Ovary (tissue), 9 donors: ENCODE results near the gene PPM1F. TPM values are rescaled to one million over a fixed set of nuclear protein-coding genes. Genes with fewer than 3 reads are reported as not detected.
"Not testable (repeated sequence)": the region's sequence is repeated elsewhere in the genome, so short reads cannot be mapped to it uniquely, and the experiment has no call there.

Source experiments
- DNase-seq, 5 donors: peaks; one replicate each; pipeline ENCODE4 v3.0.0-alpha.2; 2019 to 2020
- H3K27ac ChIP-seq, 2 donors: fragments of 200-600 bp; one replicate each; pipeline versions ENCODE4 v1.5.1 to v1.8.0; 2019 to 2022
- H3K27me3 ChIP-seq: fragments of 200-600 bp; one replicate; pipeline ENCODE4 v1.8.0; 2022
- H3K36me3 ChIP-seq: fragments of 200-600 bp; sonication (generic); one replicate; pipeline ENCODE4 v1.5.1; 2019
- H3K4me1 ChIP-seq: one replicate; pipeline ENCODE4 v1.8.1; 2013; ENCODE audit warnings: mild to moderate bottlenecking, moderate library complexity; ENCODE audit not compliant: insufficient read depth
- H3K4me3 ChIP-seq: fragments of 200-600 bp; sonication (generic); one replicate; pipeline ENCODE4 v1.5.1; 2017
- H3K9me3 ChIP-seq, 2 donors: fragments of 200-600 bp in 1 of 2; sonication (generic) in 1 of 2; one replicate each; pipeline versions ENCODE4 v1.5.1 to v1.8.1; 2013 to 2019; ENCODE audit warnings: mild to moderate bottlenecking in 1 of 2, moderate library complexity in 1 of 2
- EP300 ChIP-seq: sonication (generic); formaldehyde crosslinking; IDR thresholded peaks from one replicate; pipeline ENCODE4 v1.6.1; 2017; ENCODE audit warnings: antibody characterized with exemption
- POLR2A ChIP-seq: fragments of 450-650 bp; IDR thresholded peaks from one replicate; pipeline ENCODE4 v1.6.1; 2017; ENCODE audit warnings: antibody characterized with exemption, mild to moderate bottlenecking, moderate library complexity
- WGBS, 3 donors: extraction: QIAGEN DNeasy Blood & Tissue Kit in 1 of 3; methylation state at CpG; one replicate each; pipeline versions ENCODE4 v1.1.5 to v1.1.7; 2013 to 2017; 5-methylcytosine and 5-hydroxymethylcytosine counted together
- intact Hi-C, 4 donors: fragments of 100-400 bp; cut with DNase I; formaldehyde crosslinking; loops; one replicate each; pipeline versions ENCODE4 v1.11.0 to v1.15.1; 2022 to 2023
- polyA plus RNA-seq, 2 donors: library from polyadenylated mRNA; stranded (reverse); fragments of 200-250 nt in 1 of 2; fragments of 350-450 nt in 1 of 2; fragmentation: Illumina TruSeq in 1 of 2; extraction: RNeasy Lipid Tissue Mini Kit (QIAGEN cat#74804) in 1 of 2; gene quantifications; one replicate each; pipeline ENCODE4 v1.2.3, GENCODE V29; 2013 to 2014
- total RNA-seq, 7 donors: library from RNA; depleted of rRNA in 2 of 7; stranded (reverse); fragments of >200 nt in 2 of 7; fragmentation: NEBNext Ultra II Directional in 3 of 7; extraction: Animal tissue kit (Norgen Biotek cat#: 25700) in 3 of 7; gene quantifications; one replicate each; pipeline versions ENCODE4 v1.1.0 to v1.2.4, GENCODE V29; 2016 to 2023
- TF ChIP-seq, protein P1 (sequence below), 3 donors: fragments of 450-650 bp in 2 of 3; fragments of 200-600 bp in 1 of 3; IDR thresholded peaks; one replicate each; pipeline versions ENCODE4 v1.5.1 to v1.8.0; 2016 to 2022; ENCODE audit warnings: antibody characterized with exemption in 3 of 3, mild to moderate bottlenecking in 1 of 3
- donor health status: DM: no; HTN: no; CAD: no; lungs with moderate emphysema.
- donor health status: DM: no; HTN: no; CAD: no.
- donor health status: Bipolar disorder and iron deficiency.
- donor health status: DM: yes; HTN: yes; CAD: no.
- donor health status: DM: no; HTN: no; CAD: no.
- donor health status: DM: yes; HTN: yes; CAD: no.

PPM1F gene
- total and polyA plus RNA-seq, 9 donors: 9.8 to 33.0 (median 22.0) TPM

DNA sequence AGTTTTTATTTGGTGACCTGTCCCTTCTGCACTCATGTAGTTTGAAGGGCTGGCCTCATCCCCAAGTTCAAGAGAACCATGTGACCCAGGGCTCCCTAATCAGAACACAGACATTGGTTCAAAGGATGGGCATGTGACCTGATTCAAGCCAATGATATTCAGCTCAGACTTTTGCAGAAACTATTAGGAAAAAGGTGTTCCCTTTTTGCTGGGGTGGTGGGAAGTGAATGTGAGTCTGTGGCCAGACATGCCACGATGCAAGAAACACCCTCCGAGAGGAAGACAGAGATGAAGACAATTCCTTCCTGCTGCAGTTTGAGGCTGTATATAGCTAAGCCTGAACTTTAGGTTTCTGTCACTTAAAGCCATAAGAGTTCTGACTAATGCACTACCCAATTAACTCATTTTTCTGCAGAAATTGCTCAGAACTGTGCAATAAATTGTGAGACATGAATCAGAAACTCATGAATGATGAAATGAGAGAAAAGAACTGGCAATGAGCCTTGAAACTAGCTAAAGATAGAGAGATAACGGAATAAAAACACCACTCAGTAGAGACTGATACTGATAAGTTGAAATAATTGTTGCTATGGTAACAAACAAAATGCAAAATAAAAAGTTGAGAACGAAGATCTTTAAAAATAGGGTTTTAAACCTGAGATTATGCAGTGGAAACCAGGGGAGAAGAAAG is 76.0 kb downstream of the PPM1F start:
- no peak overlapping the region for H3K27ac ChIP-seq
- no peak for DNase-seq
- H3K4me1 ChIP-seq: no peaks in the 10 kb centered on the region
- no peak overlapping the region for H3K4me3 ChIP-seq
- no peaks in the 10 kb centered on the region for H3K9me3 ChIP-seq
- TF ChIP-seq, protein P1, sequence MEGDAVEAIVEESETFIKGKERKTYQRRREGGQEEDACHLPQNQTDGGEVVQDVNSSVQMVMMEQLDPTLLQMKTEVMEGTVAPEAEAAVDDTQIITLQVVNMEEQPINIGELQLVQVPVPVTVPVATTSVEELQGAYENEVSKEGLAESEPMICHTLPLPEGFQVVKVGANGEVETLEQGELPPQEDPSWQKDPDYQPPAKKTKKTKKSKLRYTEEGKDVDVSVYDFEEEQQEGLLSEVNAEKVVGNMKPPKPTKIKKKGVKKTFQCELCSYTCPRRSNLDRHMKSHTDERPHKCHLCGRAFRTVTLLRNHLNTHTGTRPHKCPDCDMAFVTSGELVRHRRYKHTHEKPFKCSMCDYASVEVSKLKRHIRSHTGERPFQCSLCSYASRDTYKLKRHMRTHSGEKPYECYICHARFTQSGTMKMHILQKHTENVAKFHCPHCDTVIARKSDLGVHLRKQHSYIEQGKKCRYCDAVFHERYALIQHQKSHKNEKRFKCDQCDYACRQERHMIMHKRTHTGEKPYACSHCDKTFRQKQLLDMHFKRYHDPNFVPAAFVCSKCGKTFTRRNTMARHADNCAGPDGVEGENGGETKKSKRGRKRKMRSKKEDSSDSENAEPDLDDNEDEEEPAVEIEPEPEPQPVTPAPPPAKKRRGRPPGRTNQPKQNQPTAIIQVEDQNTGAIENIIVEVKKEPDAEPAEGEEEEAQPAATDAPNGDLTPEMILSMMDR (IDR thresholded peaks at IDR 0.05): no peak
- TF ChIP-seq POLR2A (no peak), EP300 (no peak)
- intact Hi-C loops: no loop called here
- no peaks in the 10 kb centered on the region for H3K27me3 ChIP-seq
- WGBS, 3 donors: 73 to 75% (median 73%) methylated on average over 4 of the region's 4 CpGs
- H3K36me3 ChIP-seq: no peaks in the 10 kb centered on the region

DNA sequence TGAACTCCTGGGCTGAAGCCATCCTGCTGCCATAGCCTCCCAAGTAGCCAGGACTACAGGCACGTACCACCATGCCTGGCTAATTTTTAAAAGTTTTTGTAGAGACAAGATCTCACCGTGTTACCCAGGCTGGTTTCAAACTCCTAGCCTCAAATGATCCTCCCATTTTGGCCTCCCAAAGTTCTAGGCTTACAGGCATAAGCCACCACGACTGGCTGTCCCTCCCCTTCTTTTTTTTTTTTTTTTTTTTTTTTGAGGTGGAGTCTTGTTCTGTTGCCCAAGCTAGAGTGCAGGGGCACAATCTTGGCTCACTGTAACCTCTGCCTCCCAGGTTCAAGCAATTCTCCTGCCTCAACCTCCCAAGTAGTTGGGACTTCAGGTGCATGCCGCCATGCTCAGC is 77.7 kb downstream of the PPM1F start:
- H3K27me3 ChIP-seq, intact Hi-C loops, H3K27ac ChIP-seq, H3K4me1 ChIP-seq, H3K36me3 ChIP-seq, DNase-seq, H3K9me3 ChIP-seq, H3K4me3 ChIP-seq: not testable (repeated sequence)
- 77 to 82% (median 80%) methylated on average over 4 of the region's 4 CpGs for WGBS, 3 donors

DNA sequence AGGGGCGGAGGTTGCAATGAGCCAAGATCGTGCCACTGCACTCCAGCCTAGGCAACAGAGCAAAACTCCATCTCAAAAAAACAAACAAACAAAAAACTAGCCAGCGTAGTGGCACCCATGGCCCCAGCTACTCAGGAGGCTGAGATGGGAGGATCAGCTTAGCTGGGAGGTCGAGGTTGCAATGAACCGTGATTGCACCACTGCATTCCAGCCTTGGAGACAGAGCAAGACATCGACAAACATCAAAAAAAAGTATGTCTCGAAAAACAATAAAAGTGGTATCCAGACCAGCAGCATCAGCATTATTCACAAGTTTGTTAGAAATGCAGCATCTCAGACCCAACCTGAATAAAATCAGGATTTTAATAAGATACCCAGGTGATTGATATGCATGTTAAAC is 79.0 kb downstream of the PPM1F start:
- no peak for DNase-seq
- 83 to 92% (median 88%) methylated on average over 7 of the region's 7 CpGs for WGBS, 3 donors
- Histone ChIP-seq H3K27ac (no peak overlapping the region), H3K27me3 (no peaks in the 10 kb centered on the region), H3K9me3 (no peaks in the 10 kb centered on the region), H3K4me1 (no peaks in the 10 kb centered on the region), H3K36me3 (no peaks in the 10 kb centered on the region), H3K4me3 (no peak overlapping the region)
- TF ChIP-seq, protein P1 (IDR thresholded peaks at IDR 0.05): no peak
- no peak for TF ChIP-seq POLR2A
- TF ChIP-seq EP300: no peak
- intact Hi-C loops: no loop called here

DNA sequence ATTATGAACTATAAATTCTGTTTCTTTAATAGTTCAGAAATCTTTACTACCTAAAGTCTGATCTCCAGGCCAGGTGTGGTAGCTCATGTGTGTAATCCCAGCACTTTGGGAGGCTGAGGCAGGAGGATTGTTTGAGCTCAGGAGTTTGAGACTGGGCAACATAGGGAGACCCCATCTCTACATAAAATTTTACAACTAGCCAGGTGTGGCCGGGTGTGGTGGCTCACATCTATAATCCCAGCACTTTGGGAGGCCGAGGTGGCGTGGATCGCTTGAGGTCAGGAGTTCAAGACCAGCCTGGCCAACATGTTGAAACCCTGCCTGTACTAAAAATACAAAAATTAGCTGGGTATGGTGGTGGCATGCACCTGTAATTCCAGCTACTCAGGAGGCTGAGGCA is 79.9 kb downstream of the PPM1F start:
- H3K27me3 ChIP-seq, H3K4me3 ChIP-seq, H3K9me3 ChIP-seq, intact Hi-C loops, H3K4me1 ChIP-seq, DNase-seq, H3K36me3 ChIP-seq, H3K27ac ChIP-seq: not testable (repeated sequence)
- 93 to 96% (median 95%) methylated on average over 4 of the region's 4 CpGs for WGBS, 3 donors

Other genes with a start within 250 kb of the PPM1F start
- 10 to 100 TPM in 2 of 7 donors, 1 to 10 TPM in 5; 2.9 to 11.4 (median 7.0) TPM for gene YPEL1, start 217.1 kb downstream of the PPM1F start, total RNA-seq
- gene YPEL1, start 217.1 kb downstream of the PPM1F start, polyA plus RNA-seq: 10 to 100 TPM in 1 of 2 donors, 1 to 10 TPM in 1; 8.5 to 10.2 TPM
- gene MAPK1, start 85.2 kb downstream of the PPM1F start, total RNA-seq: 100 to 1,000 TPM in 3 of 7 donors, 10 to 100 TPM in 4; 37.1 to 125 (median 98.1) TPM
- gene MAPK1, start 85.2 kb downstream of the PPM1F start, polyA plus RNA-seq: 100 to 1,000 TPM in 1 of 2 donors, 10 to 100 TPM in 1; 12.3 to 102 TPM
- gene TOP3B, start 29.9 kb upstream of the PPM1F start, total RNA-seq: 10 to 100 TPM; 17.3 to 31.5 (median 25.2) TPM
- 10 to 100 TPM in 1 of 2 donors, 1 to 10 TPM in 1; 9.1 to 17.4 TPM for gene TOP3B, start 29.9 kb upstream of the PPM1F start, polyA plus RNA-seq